ENCODE data around the gene SAMMSON.

The SAMMSON gene

DNA sequence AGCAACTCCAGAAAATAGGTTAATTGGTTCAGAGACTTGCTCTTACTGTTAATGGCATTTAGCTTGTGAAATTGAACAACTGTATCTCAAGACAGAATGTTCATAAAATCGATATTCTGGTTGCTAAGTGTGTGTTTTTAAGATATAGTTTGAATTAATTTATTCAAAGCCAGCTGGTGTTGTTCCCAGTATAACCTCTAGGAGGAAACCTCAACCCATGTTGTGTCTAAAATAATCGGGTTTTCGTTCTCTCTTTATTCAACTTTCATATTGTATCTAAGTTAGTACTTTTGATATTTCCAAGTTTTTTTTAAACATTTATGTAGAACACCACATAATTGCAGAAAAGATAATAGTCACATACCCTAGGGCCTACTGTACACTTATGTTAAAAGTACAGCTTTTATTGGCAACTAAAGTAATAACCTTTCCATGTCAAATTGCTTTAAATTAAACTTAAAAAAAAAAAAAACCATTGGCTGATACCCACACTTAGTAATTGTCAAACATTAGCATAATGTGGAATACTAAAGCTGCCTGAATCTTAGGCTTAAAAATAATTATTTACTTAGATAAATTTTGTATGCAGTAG is 90.9 kb downstream of the SAMMSON start:
- no peak for DNase-seq (ENCODE audit: low read depth in 2 of 2)

DNA sequence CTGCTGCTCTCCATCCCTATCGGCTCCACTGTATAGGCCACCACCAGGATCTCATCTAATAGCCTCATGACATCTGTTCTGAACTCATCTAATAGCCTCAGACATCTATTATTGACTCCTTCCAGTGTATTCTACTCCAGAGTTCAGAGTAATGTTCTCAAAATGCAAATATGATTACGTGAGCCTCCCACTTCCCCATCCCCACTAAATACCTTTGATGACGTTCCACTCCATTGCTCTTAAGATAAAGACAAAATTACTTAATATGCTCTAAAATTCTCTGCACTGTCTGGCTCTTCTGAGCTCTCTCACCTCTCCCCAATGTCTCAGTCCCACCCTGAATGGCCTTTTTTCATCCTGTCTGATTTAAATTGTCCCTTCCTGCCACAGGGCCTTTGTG is 94.7 kb downstream of the SAMMSON start:
- no peak for DNase-seq (ENCODE audit: low read depth in 2 of 2)

DNA sequence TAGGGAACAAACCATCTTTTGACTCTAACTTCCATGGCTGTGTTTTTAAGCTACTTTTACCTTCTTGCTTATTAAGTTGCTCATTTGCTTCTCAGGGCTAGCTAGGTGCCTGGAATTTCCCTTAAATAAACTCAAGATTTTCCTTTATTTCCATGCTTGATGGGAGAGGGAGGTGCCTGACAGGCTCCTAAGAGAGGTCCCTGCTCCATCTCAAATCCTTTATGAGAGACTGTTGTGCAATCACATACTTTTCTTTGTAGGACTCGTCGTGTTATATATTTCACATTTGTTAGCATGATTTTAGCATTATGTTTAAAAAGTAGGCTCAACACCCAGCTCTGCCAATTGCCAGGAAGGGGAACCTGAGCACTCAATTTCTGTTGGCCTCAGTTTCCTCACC is 95.7 kb downstream of the SAMMSON start:
- DNase-seq (ENCODE audit: low read depth in 2 of 2), result no peak

DNA sequence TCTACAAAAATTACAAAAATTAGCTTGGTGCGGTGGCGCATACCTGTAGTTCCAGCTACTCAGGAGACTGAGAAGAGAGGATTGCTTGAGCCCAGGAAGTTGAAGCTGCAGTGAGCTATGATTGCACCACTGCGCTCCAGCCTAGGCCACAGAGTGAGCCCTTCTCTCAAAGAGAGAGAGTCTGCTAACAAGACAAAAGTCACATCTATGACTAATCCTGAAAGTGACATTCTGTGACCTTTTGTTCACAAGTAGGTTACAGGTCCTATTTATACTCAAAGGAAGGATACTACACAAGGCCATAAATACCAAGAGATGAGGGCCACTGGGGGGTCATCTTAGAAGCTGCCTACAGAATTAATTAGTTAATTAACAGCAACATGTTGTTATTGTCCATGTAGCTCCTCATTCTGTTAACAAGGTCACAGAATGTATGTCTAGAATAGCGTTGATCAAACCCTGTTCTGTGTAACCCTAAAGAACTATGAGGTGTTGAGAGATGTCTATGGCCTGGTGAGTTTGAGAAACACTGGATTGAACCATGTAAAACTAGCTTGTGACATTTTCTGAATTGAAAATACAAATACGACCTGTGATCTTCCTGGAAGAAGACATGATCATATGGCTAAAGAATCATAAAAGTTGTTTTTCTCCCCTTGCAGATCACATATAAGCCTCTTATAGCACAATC is 97.0 kb downstream of the SAMMSON start:
- no peak for DNase-seq (ENCODE audit: low read depth in 2 of 2)

DNA sequence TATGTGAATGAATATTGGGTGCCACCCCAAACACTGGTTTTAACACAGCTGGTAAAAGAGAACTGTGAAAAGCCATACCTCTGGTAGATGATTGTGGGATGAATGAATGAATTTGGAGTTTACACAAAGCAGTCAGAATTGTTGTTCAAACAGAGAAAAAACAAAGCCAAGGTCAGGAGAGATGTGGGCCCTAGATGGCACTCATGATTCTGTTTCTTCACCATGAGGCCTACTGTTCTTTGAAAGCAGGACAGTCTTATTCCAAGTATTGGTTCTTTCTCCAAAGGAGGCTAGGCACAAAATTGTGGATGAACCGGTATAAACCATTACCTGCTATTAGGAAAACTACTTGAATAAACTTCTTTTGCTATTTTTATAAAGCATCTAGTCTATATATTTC is 97.6 kb downstream of the SAMMSON start:
- DNase-seq (ENCODE audit: low read depth in 2 of 2), result no peak

DNA sequence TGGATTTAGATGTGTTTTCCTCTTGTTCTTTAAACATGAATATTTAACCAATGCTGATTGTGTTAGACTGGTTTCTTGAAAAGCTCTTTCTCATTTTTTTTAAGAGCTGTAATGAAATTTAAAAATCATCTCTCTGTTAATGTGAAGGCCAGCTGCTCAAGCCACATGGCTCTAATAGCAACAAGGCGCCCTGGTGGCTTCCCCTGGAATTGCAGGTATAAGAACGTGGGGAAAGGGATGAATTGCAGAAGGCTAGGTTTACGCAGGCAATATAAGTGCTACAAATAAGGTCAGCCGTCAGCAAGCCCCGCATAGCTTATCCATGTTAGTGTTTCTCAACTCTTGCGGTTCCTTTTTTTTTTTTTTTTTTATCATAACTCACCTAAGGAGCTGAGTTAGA is 108.5 kb downstream of the SAMMSON start:
- peak; percentile 9 to 12 for DNase-seq (ENCODE audit: low read depth in 2 of 2)

DNA sequence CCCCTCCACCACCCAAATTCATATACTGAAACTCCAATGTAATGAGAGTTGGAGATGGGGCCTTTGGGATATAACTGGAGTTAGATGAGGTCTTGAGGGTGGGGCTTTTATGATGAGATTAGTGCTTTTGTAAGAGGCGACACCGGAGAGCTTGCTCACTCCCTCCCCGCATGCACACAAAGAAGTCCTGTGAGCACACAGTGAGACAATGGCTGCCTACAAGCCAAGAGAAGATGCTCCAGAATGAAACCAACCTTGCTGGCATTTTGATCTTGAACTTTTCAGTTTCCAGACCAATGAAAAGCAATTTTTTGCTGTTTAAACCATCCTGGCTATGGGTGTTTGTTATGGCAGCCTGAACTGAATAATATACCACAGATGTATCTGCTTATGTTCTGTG is 109.0 kb downstream of the SAMMSON start:
- DNase-seq (ENCODE audit: low read depth in 2 of 2), result no peak

DNA sequence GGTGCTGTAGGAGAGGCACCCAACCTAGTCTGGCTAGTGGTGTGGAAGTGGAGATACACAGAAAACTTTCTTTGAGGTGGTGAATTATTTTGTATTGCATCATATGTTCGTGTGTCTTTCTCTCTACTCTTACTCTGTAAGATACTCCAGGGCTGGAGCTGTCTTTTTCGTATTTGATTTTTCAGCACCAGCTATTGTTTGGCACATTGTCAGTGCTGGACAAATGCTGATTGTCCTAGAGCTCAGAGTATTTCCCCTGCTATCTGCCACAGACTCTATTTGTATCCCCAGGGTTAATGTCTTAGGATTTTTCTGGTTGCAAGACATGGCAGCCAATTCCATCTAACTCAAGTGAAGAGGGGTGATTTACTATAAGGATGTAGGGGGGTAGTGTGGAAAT is 110.5 kb downstream of the SAMMSON start:
- no peak for DNase-seq (ENCODE audit: low read depth in 2 of 2)

DNA sequence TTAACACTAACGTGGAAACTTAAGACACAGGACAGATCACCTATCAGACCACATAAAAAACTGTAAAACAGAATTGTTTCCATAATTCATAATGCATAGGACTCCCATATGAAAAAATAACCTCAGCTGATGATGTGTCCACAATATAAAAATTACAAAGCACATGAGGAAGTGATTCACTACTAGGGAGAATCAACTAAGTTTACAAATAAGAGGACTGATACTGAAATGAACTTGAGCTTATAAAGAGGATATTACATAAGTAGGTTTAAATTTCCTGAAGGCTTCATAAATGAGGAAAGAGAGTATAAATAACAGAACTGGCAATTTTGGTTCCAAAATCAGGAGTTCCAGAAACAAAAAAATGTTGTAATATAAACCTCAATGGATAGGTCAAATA is 111.9 kb downstream of the SAMMSON start:
- DNase-seq (ENCODE audit: low read depth in 2 of 2), result no peak

DNA sequence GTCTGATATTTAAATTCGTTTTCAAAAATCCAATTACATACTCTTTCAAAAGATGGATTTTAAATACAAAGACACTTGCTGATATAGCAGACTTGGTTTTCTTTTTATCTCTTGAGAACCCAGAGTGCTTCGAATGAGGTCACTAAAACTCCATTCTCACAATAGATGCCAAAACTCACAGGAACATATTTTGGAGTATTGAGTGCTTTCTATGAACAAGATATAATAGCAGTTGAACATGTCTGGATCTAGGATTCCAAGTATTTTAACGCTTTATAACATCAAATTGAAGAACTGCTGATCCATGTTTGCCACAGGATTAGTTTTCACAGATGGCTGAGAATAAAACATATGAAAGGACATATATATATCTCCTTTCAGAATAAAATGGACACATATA is 113.2 kb downstream of the SAMMSON start:
- no peak for DNase-seq (ENCODE audit: low read depth in 2 of 2)

DNA sequence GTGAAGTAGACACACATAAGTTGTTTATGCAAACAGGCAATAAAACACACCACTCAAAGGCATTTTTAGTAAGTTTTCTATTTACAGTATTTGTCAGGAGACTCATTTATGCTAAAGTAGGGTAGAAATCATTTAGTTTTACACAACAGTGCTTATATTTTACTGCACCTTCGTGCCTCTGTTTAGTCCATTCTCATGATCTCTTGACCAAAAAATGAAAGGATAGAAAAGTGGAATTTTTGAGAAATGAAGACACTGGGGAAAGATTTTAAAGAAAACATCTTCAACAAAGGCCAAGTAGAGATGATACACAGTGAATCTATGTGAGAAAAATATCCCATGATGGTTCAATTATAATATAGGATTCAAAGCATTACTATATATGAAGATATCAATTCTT is 114.9 kb downstream of the SAMMSON start:
- DNase-seq (ENCODE audit: low read depth in 2 of 2), result no peak

DNA sequence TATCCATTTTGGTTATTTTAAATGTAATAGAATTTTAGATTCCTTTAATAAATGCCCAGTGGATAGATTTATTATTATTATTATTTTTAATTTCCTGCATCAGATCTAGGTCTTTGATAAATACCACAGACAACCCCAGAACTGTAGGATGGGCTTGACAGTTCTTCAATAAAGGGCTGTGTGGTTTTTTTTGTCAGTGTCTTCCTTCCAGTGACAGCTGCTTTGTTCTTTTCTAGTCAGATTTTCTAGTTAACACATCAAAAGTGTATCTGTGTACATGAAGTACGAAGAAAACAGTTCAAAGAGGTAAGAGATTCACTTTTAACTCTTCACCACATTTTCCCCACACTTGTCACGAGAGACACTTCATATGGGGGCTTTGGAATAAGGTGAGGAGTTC is 120.3 kb downstream of the SAMMSON start:
- no peak for DNase-seq (ENCODE audit: low read depth in 2 of 2)
